Measurements from ENCODE around the gene ITPA.

The ITPA gene

DNA sequence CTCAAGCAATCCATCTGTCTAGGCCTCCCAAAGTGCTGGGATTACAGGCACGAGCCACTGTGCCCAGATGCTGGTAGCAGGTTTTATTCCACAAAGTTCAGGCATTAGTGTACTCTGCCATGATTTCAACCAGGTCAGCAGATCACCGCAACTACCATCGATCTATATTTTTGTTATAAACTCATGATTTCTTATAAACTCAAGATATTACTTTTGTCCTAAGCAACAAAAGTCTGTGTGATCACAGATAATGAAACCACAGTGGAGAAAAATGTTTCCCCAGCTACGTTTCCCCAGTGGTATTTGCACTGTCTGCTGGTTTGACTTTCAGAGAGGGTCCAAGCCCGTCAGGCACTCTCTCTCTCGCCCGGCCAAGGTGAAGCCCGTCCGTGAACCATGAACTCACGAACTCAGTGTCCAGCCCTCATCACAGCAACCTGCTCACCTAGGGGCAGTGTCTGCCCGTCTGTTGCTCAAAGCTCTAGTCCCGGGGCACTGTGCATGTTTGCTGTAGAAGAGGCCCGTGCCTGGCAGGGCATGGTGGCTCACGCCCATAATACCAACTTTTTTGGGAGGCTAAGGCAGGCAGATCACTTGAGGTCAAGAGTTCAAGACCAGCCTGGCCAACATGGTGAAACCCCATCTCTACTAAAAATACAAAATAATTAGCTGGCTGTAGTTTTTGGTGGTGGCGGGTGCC lies 22.7 kb downstream of the ITPA start:
- Histone ChIP-seq H3K9me3 (ENCODE audit: low read length) (peaks cover 2% of the 10 kb centered on the region), H3K27me3 (ENCODE audit: insufficient read depth, low read length) (peaks cover 17% of the 10 kb centered on the region), H2AFZ (ENCODE audit: low read depth, low read length) (no peak overlapping the region), H3K4me3 (ENCODE audit: low read length) (no peak overlapping the region), H3K36me3 (ENCODE audit: insufficient read depth, low read length) (no peaks in the 10 kb centered on the region), H3K4me1 (ENCODE audit: insufficient read depth, low read length) (no peaks in the 10 kb centered on the region)

GRCh38 chr20:3233131-3233990 lies 24.1 kb downstream of the ITPA start:
- no peak overlapping the region for H2AFZ ChIP-seq (ENCODE audit: low read depth, low read length)
- no peaks in the 10 kb centered on the region for H3K4me1 ChIP-seq (ENCODE audit: insufficient read depth, low read length)
- H3K9me3 ChIP-seq (ENCODE audit: low read length) = peaks cover 7% of the 10 kb centered on the region
- H3K4me3 ChIP-seq (ENCODE audit: low read length) = no peak overlapping the region
- no peaks in the 10 kb centered on the region for H3K36me3 ChIP-seq (ENCODE audit: insufficient read depth, low read length)
- peaks cover 30% of the 10 kb centered on the region for H3K27me3 ChIP-seq (ENCODE audit: insufficient read depth, low read length)

- Histone ChIP-seq H3K4me3 (ENCODE audit: low read length) (no peak overlapping the region), H3K36me3 (ENCODE audit: insufficient read depth, low read length) (no peaks in the 10 kb centered on the region), H2AFZ (ENCODE audit: low read depth, low read length) (no peak overlapping the region), H3K9me3 (ENCODE audit: low read length) (peaks cover 7% of the 10 kb centered on the region), H3K4me1 (ENCODE audit: insufficient read depth, low read length) (no peaks in the 10 kb centered on the region), H3K27me3 (ENCODE audit: insufficient read depth, low read length) (peaks cover 37% of the 10 kb centered on the region)
These were observed 24.7 kb downstream of the ITPA start for GRCh38 chr20:3233991-3234498.

DNA sequence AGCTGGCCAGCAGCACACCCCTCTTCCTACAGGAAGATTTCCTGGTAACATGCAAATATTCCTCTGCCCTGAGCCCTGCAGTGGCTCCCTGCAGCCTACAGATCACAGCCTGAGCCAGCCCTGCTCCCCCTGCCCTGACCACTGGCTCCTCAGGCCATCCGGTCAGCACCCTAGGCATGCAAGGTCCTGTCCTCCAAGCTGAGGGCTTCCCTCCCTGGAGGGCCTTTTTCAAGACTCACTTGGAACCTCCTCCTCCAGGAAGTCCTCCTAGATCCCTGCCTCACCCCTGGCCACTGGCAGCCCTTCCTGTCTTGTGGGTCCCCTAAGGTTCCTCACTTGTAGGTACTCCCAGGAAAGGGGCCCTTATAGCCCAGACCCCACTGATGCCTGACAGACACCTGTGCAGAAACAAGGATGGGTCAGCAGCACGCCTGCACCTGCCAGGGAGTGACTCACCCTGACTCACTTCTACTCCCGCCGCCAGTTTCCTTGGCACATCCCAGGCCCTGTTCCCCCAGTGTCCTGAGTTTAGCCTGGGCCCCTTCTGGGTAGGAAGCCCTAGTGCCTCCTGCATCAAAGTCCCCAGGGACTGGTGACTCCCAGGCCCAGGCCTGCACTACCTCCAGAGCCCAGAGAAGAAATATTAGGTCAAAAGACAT lies 26.5 kb downstream of the ITPA start:
- no peak overlapping the region for H3K4me3 ChIP-seq (ENCODE audit: low read length)
- no peaks in the 10 kb centered on the region for H3K4me1 ChIP-seq (ENCODE audit: insufficient read depth, low read length)
- peaks cover 53% of the 10 kb centered on the region for H3K27me3 ChIP-seq (ENCODE audit: insufficient read depth, low read length)
- H3K36me3 ChIP-seq (ENCODE audit: insufficient read depth, low read length) = no peaks in the 10 kb centered on the region
- H3K9me3 ChIP-seq (ENCODE audit: low read length) = peaks cover 7% of the 10 kb centered on the region
- H2AFZ ChIP-seq (ENCODE audit: low read depth, low read length) = no peak overlapping the region

GRCh38 chr20:3237011-3237957 lies 28.0 kb downstream of the ITPA start:
- H3K4me1 ChIP-seq (ENCODE audit: insufficient read depth, low read length) = no peaks in the 10 kb centered on the region
- peaks cover 60% of the 10 kb centered on the region for H3K27me3 ChIP-seq (ENCODE audit: insufficient read depth, low read length)
- H2AFZ ChIP-seq (ENCODE audit: low read depth, low read length) = no peak overlapping the region
- no peak overlapping the region for H3K4me3 ChIP-seq (ENCODE audit: low read length)
- H3K9me3 ChIP-seq (ENCODE audit: low read length) = peaks cover 7% of the 10 kb centered on the region
- H3K36me3 ChIP-seq (ENCODE audit: insufficient read depth, low read length) = no peaks in the 10 kb centered on the region

DNA sequence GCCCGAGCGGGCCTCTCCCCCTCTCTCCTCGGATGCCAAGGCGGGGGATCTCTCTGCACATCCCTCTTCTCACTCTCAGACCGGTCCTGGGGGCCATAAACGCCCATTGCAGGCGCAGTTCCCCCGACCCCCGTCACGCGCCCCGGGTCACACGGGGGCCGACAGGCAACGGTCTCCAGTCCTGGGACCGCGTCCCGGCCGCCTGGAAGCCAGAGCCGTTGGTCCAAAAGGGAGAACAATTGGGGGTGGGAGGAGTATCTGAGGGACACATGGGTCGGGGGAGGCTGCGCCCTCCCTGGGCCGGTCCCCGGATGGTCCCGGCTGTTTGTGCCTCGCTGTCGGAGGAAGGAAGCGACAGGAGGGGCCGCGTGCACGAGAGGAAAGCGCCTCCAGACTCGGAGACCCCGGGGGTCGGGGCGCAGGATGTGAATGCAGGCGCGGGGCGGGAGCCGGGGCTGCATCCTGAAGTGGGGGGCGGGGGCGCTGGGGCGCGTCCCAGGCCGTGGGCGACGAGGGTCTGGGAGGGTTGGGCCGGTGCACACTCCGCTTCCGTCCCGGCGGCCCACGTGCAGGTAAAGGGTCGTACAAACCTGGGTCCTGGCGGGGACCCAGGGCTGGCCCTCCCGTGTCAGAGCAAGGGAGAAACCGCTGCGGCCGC lies 28.8 kb downstream of the ITPA start:
- Histone ChIP-seq H3K4me3 (ENCODE audit: low read length) (peak overlapping the region; percentile 56), H3K9me3 (ENCODE audit: low read length) (peaks cover 7% of the 10 kb centered on the region), H3K36me3 (ENCODE audit: insufficient read depth, low read length) (no peaks in the 10 kb centered on the region), H2AFZ (ENCODE audit: low read depth, low read length) (peak overlapping the region; percentile 95), H3K27me3 (ENCODE audit: insufficient read depth, low read length) (peaks cover 60% of the 10 kb centered on the region), H3K4me1 (ENCODE audit: insufficient read depth, low read length) (no peaks in the 10 kb centered on the region)

- H2AFZ ChIP-seq (ENCODE audit: low read depth, low read length) = peak overlapping the region; percentile 95
- H3K36me3 ChIP-seq (ENCODE audit: insufficient read depth, low read length) = no peaks in the 10 kb centered on the region
- H3K4me3 ChIP-seq (ENCODE audit: low read length) = peak overlapping the region; percentile 56
- H3K27me3 ChIP-seq (ENCODE audit: insufficient read depth, low read length) = peaks cover 60% of the 10 kb centered on the region
- no peaks in the 10 kb centered on the region for H3K4me1 ChIP-seq (ENCODE audit: insufficient read depth, low read length)
- peaks cover 7% of the 10 kb centered on the region for H3K9me3 ChIP-seq (ENCODE audit: low read length)
These were observed 29.3 kb downstream of the ITPA start for GRCh38 chr20:3238616-3239025.

DNA sequence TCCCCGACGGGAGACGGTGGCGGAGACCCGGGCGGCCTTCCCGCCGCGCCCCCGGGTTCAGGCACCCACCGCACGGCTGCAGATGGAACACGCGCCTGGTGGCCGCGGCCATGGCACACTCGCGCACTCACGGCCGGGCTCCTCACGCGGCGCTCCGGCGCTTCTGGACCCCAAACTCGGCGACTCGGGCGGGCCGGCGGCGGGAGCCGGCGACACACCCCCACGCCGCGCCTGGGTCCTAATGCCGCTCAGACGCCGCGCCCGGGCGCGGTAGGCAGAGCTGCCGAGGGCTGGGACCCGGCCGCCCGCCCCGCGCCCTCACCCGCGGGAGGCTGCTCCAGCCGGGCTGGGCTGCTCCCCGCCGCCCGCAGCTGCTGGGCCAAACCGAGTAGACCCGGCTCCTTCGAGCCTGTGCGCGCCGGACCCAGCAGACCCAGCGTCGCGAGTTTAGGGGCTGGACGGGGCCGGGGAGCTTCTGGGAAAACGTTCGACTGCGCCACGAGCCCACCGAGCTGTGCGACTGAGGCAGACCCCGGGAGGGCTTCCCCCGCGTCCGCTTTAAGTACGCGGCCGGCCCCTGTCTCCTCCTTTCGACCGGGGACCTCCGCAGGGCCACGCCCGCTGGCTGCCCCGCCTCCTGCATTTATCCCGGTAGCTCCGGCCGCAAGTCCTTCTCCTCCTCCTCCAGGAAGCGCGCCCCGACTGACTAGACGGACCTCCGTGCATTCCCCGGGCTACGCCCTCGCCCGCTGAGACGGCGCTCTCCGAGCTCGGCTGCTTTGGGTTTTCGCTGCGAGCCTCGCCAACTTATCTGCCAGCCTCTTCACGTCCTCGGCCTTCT lies 29.9 kb downstream of the ITPA start, which contains the start of gene SLC4A11:
TSS of gene SLC4A11 (minus strand) at position 165 of the 841 bp plus-strand sequence. CDS start at position 112, 53 bp downstream.
- Histone ChIP-seq H3K27me3 (ENCODE audit: insufficient read depth, low read length) (peaks cover 60% of the 10 kb centered on the region), H3K4me1 (ENCODE audit: insufficient read depth, low read length) (no peaks in the 10 kb centered on the region), H3K4me3 (ENCODE audit: low read length) (peak within 1 kb of the TSS; percentile 56), H3K9me3 (ENCODE audit: low read length) (peaks cover 7% of the 10 kb centered on the region), H3K36me3 (ENCODE audit: insufficient read depth, low read length) (no peaks in the 10 kb centered on the region), H2AFZ (ENCODE audit: low read depth, low read length) (peak within 1 kb of the TSS; percentile 95)

GRCh38 chr20:3239867-3240775 lies 30.8 kb downstream of the ITPA start:
- H3K4me3 ChIP-seq (ENCODE audit: low read length) = peak overlapping the region; percentile 56
- H2AFZ ChIP-seq (ENCODE audit: low read depth, low read length) = peak overlapping the region; percentile 95
- peaks cover 7% of the 10 kb centered on the region for H3K9me3 ChIP-seq (ENCODE audit: low read length)
- H3K36me3 ChIP-seq (ENCODE audit: insufficient read depth, low read length) = no peaks in the 10 kb centered on the region
- peaks cover 57% of the 10 kb centered on the region for H3K27me3 ChIP-seq (ENCODE audit: insufficient read depth, low read length)
- no peaks in the 10 kb centered on the region for H3K4me1 ChIP-seq (ENCODE audit: insufficient read depth, low read length)

- H3K9me3 ChIP-seq (ENCODE audit: low read length) = peaks cover 7% of the 10 kb centered on the region
- H3K27me3 ChIP-seq (ENCODE audit: insufficient read depth, low read length) = peaks cover 52% of the 10 kb centered on the region
- no peak overlapping the region for H2AFZ ChIP-seq (ENCODE audit: low read depth, low read length)
- H3K4me3 ChIP-seq (ENCODE audit: low read length) = no peak overlapping the region
- H3K4me1 ChIP-seq (ENCODE audit: insufficient read depth, low read length) = no peaks in the 10 kb centered on the region
- H3K36me3 ChIP-seq (ENCODE audit: insufficient read depth, low read length) = no peaks in the 10 kb centered on the region
These were observed 31.6 kb downstream of the ITPA start for GRCh38 chr20:3240776-3241363.

Measured in neuron (in vitro differentiated cells).